Stimulated activated CD4-positive, alpha-beta T cell treated with anti-CD3 and anti-CD28 coated beads, Interleukin-1b, Interleukin-23, amount 100 ng/mL, for 4 hours (primary cell): Measurements from ENCODE around the gene FIBCD1.

Experiments used
- DNase-seq, 2 donors: peaks; one replicate each; pipeline ENCODE4 v3.0.0-alpha.2; 2020; ENCODE audit warnings: low read depth in 2 of 2

The FIBCD1 gene

DNA sequence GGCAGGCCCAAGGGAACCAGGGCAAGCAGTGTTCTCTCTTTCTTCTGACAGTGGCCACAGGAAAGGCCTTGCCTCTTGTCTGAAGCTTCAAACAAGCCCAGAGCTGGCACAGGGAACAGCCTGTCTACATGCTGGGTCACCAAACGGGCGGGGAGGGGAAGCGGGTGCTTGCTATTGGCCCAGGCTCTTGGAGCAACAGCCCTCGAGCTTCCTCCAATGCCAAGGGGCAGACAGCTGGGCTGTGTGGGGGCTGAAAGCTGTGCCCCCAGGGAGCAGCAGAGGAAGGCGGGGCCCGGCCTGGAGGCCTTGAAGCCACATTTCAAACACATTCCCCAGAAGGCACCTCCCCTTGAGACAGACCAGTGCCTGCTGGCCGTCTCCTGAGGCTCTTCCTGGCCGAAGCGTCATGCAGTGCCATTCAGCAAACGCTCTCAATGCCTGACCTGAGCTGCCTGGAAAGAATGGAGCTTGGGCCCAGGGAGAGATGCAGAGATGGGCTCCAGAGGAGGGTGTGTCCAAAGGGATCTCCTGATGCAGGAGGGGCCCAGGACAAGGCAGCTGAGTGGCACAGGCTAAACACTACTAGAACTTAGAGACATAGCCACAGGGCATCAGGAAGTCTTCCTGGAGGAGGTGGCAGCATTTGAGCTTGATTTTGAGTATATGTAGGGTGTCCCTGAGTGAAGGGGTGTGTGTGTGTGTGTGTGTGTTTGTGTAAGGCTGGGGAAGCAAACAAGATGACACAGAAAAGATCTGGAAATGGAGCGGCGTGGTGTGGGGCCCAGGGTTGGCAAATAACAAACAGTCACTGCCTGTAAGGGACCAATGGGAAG is 2.5 kb downstream of the FIBCD1 start:
- no peak for DNase-seq

DNA sequence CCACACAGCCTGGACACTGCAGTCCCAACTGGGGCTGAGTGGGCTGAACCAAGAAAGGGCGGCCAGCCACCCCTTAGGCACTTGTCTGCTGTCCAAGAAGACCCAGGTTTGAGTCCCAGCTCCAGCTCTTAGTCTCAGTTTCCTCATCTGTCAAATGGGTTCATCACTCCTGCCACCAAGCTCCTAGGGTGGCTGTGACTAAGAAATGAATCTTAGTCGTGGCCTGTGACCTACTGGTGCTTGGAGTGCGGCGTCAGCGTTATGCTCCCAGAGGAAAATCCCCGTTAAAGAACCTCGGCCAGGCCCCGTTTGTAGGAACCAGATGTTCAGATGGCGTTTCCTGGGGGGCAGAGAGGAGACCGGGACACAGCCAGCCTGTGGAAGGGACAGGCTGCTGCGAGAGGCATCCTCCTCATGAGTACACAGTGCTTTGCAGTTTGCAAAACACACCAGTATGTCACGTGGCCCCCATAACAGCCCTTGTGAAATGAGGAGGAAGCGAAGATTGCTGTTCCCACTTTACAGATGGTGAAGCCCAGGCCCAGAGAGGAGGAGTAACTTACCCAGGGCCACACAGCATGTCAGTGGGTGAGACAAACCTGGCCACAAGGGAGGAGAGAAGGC is 3.3 kb downstream of the FIBCD1 start:
- no peak for DNase-seq

DNA sequence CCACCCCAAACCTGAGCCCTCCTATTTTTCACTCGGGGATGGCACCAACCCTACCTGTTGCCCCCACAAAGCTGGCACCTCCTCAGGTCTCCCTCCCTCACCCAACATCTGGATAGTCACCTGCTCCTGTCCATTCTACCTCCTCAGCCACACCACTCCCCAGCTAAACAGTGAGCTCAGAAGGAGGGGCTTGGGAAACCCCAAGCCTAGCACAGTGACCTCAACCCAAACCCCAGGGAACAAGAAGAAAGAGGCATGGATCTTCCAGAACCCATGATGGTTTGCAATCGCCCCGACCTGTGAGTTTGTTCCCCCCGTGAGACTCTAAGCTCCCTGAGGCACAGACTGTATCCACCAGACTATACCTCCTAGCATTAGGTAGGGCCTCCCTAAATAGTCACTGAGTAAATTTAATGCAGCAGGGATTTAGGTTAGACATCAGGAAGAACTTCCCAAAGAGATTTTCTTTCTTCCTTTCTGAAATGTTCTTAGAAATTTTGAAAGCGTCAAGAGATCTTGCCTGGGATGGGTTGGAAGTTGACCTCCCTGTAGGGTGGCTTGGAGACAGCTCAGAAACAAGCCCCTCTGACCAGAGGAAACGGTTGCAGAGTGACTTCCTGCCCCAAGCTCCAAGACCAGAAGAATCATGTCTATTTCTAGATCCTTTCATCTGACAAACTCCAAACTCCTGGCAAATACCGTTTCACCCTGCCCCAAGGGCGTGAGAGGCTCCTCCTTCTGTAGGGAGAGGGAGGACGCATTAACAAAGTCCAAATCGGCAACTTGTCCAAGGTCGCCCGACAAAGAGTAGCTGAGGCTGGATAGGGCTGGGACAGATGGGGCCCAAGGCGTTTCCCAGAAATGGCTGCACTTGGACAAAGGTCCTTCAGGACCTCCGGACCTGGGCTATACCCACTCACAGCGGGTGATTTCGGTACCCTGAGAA is 4.1 kb downstream of the FIBCD1 start:
- no peak for DNase-seq

DNA sequence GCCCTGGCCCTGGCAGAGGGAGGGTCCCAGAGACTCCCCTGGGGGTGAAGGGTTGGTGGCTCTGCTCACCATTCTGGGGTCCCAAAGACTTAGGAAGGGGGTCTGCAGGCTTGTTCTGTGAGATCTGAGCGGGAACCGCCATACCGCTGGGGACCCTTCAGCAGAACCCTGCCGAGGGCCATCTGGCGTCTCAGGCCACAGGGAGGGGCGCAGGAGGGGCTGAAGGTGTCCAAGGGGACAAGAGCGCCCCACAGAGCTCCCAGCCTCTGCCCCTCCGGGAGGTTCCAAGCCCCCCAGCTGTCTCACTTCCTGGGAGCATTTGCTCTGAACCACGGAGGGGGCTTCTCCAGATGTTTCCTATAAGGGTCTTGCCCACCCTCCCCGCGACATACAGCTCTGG is 4.8 kb downstream of the FIBCD1 start:
- DNase-seq, result no peak

DNA sequence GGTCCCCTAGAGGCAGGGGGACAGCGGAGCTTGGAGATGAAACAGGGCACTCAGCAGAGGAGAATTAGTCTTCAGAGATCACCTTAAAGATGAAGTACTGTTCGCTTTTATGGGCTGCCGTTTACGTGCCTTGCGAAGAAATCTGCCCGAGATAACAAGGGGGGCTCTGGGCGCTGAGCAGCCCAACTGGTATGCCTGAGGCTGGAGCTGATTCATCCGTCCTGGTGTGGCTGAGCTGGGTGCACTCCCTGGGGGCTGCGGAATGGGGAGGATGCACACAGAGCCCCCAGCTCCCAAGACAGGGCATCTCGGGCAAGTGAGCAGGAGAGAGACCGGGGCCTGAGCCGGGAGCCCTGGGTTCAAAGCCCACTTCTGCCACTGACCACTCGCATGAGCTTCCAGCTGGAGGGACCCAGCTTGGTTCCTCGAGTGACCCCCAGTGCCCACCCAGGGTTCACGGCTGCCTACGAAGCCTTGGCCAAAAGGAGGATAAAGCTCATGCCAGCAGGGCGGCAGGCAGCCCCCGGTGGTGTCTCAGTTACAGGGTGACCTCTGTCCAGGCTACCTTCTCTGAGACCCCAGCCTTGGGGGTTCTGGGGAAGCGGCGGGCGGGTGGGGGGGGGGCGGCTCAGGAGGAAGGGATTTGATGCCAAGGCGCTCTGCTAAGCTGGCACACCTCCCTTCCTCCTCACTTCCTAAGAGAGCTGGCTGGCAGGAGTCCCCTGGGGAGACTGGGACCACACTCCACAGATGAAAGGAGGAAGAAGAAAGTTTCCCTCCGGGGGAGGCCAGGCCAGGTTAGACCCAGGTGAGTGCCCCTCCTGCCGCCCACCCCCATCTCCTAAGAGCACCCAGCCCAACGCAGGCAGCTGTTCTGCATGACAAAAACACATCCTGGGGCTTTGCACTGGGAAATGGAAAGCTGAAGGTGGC is 5.7 kb downstream of the FIBCD1 start:
- no peak for DNase-seq

DNA sequence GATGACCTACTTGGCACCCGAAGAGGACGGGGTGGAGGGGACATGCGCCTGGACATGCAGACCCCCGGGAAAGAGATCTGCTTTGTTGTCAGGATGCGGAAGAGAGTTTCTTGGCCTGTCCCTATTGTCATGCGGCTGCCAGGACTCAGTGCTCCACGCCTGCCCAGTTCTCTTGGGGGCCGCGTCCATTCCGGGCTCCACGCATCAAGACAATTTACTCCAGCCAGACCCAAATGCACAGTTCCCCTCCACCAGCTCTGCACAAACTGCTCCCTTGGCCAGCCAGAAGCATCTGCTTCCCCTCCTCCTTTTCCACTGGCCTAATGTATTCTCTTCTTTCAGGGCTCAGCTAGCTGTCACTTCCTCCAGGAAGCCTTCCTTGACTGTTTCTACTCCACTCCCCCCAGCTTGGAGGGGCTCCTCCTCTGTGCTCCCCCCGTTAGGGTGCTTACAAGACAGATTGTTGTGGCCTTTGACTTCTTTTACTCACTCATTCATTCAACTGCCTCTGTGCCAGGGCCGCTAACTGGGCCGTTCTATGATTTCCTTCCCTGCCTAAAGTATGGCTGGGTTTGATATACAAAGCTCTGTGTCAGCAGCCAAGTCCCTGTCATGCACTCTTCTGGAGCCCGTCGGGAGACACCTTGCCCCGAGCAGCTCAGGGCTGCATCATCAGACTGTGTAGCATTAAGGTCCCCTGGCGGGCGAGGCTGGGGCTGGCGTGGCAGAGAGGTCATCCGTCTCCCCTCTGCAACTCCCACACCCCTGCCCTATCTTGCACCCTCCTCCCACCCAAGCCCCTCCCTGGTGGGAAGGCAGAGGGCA is 6.6 kb downstream of the FIBCD1 start:
- no peak for DNase-seq

DNA sequence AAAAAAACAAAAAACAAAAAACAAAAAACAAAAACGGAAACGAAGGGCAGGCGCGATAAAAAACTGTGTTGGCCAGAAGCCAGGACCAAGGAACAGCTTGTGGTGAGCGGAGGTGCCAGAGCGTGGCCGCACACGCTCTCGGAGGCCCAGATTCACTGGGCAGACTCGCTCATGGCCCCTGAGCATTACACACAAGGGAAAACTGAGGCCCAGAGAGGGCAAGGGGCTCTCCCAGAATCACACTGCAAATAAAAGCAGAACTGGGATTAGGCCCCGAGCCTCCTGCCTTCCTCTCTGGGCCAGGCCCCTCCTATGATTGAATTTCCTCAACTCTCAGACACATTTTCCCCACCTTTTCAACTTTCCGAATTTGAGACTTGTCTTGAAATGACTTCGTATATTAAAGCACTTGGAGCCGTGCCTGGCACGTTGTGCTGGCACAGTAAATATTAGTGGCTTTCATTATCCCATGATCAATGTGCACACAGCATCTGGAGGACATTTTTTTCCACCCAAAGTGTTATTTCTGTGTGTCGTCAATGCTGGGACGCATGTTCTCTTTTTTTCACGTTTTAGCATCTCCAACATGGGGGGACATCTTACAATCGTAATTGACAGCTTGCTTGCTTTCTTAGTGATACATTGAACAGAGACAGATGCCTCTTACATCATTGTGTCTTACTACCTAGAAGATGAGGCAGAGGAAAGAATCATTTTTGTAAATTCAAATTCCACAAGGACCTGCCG is 7.4 kb downstream of the FIBCD1 start:
- no peak for DNase-seq

DNA sequence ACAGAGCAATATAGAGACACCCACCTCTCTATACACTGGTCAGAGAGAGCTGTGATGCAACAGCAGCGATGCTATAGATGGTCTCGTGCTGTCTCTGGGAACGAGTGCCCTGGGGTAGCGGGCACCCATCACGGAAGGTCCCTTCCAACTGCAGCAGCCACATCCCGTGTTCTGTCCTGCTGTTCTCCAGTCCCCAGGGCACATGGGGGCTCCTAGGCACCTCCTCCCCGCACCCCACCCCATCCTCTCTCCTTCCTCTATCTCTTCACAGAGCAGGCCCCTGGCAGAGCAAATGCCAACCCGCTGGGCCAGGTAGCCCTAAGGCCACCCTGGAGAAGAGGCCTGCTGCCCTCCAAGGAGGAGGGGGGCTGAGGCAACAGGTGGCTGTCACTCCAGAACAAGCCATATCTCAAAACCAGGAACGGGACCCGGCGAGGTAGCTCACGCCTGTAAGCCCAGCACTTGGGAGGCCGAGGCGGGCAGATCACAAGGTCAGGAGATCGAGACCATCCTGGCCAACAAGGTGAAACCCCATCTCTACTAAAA is 8.2 kb downstream of the FIBCD1 start:
- DNase-seq, result no peak

DNA sequence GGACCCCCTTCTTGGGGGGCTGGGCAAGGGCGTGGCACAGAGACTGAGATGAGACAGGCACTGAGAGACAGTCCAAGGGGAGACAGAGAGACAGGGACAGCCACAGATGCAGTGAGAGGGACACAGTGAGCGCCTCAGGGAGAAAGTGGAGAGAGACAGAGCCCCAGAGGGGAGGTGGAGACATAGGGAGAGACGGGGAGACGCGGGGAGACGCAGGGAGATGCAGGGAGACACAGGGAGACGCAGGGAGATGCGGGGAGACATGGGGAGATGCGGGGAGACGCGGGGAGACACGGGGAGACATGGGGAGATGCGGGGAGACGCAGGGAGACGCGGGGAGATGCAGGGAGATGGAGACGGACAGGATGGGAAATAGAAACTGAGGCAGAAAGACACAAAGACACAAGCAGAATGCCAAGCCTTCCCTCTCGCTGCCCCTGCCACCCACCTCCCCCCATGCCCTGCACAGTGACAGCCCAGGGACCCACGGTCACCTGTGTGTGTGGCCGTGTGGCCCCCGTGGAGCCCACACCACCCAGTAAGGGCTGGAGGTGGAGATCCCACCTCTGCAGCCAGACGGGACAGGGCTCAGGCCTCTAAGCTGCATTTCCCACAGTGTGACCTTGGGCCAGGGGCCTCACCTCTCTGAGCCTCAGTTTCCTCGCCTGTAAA is 8.8 kb downstream of the FIBCD1 start:
- DNase-seq, result no peak

DNA sequence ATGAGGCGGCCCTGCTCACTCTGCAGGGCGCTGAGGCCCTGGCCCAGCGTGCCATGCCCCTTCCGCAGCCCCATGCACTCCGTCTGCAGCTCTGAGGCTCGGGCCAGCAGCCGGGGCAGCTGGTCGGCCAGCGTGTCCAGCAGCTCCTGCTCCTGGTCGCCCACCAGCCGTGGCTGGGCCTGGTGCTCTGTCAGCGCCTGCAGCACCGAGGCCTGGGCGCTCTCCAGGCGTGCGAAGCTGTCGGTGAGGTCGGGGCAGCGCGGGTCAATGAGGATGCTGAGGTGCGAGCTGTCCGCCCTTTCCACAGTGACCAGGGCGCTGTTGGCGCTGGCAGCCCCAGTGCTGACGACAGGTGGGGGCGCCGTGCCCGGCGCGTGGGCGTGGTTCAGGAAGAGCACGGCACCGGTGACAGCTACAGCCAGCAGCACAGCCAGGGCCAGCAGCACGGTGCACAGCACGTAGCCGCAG is 9.4 kb downstream of the FIBCD1 start:
- no peak for DNase-seq

DNA sequence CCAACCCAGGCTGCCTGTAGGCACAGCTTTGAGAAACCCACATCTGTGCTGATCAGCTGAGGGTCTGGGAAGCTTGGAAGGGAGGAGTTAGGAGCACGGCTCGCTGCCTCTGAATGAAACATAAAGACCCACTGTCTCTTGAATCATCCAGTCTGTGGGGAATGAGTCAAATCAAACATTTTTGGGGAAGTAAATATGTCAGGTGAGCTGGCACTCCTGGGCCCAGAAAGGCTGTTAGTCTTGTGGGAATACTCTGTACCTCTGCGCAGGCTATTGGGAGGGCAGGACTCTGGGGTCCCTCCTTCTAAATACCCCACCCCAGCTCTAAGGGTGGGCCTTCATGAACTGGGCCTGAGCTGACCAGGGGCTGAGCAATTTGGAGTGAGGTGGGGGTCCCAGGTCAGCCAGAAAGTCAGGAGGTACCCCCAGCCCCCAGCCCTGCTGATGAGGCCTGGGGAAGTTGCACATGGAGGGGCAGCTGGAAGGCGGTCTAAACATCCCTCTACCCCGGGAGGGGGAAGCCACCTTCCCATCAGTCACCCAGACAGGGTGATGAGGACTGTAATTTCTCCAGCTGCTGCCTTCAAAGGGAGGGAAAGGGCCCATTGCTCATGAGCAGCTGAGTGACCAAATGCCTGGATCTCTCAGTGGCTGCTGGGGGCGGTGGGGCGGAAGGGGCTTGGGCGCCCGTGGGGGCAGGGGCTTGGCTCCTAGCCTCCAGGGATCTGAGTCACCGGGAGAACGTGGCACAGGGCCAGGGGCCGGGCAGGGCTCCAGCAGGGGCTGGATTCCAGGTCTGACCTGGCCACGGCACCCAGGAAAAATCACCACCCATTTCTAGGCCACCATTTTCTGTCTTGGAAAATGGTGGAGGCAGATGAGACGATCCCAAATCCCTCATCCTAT is 10.8 kb downstream of the FIBCD1 start:
- DNase-seq, result no peak

DNA sequence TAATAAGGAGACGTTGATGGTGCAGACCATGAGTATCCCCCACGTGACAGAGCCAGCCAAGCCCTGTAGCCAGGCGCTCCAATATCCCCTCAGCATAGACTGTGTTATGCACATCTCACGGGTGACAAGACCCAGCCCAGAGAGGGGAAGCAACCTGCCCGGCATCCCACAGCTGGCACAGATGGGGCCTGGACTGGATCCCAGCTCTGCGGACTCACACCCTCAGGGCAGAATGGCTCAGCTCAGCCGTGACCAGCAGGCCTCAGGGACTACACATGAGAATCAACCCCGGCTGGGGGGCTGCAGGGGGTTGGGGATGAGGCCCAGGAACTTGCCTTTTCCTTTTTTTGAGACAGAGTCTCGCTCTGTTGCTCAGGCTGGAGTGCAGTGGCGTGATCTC is 11.7 kb downstream of the FIBCD1 start:
- no peak for DNase-seq

DNA sequence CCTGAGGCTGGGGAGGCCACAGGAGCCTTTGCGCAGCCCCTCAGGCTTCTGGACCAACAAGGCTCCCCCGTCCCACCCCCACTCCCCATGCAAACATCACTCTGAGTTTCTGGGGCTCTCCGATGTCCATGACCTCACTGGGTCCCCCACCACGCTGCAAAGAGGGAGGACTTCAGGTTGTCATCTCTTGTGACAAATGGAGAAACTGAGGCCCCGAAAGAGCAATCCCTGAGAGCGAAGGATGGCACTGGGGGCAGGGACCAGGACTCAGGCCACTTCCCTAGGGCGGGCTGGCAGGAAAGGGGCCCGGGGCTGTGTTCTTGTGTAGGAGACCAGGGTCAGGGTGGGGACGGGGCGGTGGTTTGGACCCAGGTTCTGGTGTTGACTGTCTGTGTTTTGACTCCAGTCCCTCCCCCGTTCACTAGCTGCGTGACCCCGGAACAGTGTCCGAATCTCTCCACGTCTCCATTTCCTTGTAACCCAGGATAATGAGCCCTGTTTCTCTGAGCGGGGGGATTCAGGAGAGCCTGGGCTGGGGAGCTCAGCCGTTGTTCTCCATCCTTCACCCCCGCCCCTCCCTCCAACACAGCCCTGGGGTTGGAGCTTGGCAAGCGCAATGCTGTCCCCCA is 13.9 kb downstream of the FIBCD1 start:
- no peak for DNase-seq

DNA sequence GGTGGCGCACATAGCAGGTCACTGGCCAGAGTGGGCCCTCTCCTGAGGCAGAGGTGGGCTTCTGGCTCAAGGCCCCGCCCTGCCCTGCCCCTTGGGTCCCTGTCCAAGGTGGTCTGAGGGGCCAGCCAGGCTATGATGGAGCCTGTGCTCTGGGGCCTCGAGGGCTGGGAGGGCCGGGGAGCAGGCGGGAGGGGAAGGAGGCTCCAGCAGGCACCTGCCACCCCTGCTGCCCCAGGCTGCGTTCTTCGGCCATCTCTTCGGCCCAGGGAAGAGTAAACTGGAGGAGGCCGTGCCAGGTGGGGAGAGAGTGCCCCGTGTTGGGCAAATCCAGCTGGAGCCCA is 14.6 kb downstream of the FIBCD1 start:
- no peak for DNase-seq

DNA sequence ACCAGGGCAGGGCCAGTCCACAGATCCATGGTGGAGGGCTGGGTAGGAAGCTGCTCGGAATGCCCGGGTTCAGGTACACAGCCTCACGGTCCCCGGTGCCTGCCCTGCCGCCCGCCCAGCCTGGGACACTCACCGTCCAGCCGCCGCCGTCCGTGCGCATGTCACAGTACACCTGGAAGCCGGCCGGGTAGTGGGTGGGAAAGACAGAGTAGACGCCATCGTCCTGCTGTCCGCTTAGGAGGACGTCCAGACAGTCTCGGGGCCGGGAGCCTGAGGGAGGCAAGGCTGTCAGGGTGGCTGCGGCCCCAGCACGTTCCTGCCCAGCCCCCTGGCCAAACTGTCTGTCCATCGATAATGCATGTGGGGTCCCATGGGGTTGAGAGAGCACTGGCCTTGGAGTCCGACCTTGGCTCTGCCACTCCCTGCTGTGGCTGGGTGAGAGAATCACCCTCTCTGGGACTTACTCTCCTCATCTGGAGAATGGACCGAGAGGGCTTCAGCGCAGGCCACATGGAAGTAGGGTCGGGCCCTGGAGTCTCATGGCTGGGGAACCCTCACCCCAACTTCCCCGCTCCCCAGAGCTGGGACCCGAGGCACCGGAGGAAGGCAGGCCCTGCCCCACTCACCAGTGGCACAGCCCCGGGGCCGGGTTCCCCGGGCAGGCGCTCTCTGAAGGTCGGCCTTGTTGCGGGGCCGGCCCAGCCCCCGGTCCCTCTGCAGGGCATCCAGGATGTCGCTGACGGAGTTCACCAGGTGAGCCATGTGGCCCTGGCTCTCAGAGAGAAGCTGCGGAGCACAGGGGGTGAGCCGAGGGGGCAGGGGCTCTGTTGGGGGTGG is 15.2 kb downstream of the FIBCD1 start:
- DNase-seq, result no peak

DNA sequence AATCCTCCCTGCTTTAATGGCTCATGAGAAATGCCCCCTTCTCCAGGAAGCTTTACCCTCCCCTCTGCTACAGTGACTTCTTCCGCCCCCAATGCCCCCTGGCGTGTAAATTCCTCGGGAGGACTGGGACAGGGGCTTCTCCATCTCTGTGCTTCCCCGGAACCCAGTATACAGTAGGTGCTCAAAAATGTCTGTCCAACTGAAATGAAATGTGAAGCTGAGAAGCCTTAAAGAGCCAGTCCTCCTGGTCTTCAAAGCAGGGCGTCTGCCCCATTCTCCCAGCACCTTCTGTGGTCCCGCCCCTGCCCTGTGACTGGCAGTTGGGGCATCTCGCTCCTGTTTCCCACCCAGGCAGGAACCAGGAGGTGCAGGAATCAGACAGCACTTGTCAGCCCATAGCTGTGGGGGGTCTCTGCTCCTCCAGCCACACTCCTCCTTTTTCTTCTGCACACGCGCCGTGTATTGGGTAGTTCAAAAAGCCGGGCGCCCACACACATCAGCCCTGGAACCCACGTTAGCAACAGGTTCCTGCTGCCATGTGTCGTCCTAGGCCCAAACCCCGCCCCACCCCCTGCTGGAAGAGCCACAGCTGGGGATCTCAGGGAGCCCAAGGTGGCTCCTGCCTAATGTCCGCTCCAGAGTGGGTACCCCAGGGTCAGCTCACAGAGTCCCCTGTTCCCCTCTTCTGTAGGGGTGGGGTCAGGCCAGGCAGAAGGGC is 16.0 kb downstream of the FIBCD1 start:
- no peak for DNase-seq
